ENCODE results near the gene CRMP1.
"Not testable (repeated sequence)": the region's sequence is repeated elsewhere in the genome, so short reads cannot be mapped to it uniquely, and the experiment has no call there.

Gene CRMP1

GRCh38 chr4:5865896-5866599 lies 26.8 kb downstream of the CRMP1 start:
- Mint-ChIP-seq H3K4me3 (no peak overlapping the region), H3K9me3 (ENCODE audit: low read depth) (no peaks in the 10 kb centered on the region), H3K36me3 (no peaks in the 10 kb centered on the region), H3K4me1 (ENCODE audit: low read depth) (peaks cover 15% of the 10 kb centered on the region), H3K27ac (no peak overlapping the region), H3K27me3 (peaks cover 18% of the 10 kb centered on the region)

GRCh38 chr4:5863461-5864113 lies 29.3 kb downstream of the CRMP1 start:
- H3K9me3 Mint-ChIP-seq (ENCODE audit: low read depth), result no peaks in the 10 kb centered on the region
- H3K27me3 Mint-ChIP-seq, result peaks cover 12% of the 10 kb centered on the region
- no peaks in the 10 kb centered on the region for H3K36me3 Mint-ChIP-seq
- H3K4me3 Mint-ChIP-seq, result no peak overlapping the region
- no peak overlapping the region for H3K27ac Mint-ChIP-seq
- H3K4me1 Mint-ChIP-seq (ENCODE audit: low read depth), result peaks cover 15% of the 10 kb centered on the region

DNA sequence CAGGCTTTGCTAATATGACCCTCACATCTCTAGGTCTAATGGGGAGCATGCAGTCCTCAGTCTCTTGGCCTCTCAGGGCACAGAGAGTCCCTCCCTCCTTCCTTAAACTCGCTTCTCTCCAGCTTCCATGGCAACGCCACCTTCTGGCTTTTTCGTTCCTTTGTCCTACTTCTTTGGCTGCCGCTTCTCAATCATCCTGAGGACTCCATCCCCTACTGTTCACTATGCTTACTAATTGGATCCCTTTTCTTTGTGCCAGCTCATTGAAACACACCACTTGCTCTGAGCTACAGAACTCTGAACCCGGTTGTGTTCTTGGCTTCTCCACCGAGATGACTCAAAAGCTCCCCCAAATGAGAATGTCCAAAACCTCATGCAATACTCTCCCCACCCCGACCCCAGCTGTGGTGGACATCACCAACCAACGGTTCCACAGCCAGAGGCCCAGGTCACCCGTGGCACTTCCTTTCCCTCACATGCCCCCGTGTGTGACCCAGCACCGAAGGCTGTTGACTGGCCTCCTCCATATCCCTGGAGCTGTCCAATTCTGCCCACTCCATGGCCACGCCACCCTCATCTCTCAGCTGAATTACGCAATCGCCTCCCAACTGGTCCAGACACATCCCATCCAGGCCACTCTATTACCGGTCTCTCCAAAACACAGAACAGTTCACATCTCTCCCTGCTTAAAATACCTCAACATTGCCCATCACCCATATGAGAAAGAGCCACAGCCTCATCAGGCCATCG lies 34.7 kb downstream of the CRMP1 start:
- no peaks in the 10 kb centered on the region for H3K36me3 Mint-ChIP-seq
- H3K4me1 Mint-ChIP-seq (ENCODE audit: low read depth), result no peaks in the 10 kb centered on the region
- no peak overlapping the region for H3K27ac Mint-ChIP-seq
- H3K27me3 Mint-ChIP-seq, result peaks cover 3% of the 10 kb centered on the region
- H3K4me3 Mint-ChIP-seq, result no peak overlapping the region
- no peaks in the 10 kb centered on the region for H3K9me3 Mint-ChIP-seq (ENCODE audit: low read depth)

DNA sequence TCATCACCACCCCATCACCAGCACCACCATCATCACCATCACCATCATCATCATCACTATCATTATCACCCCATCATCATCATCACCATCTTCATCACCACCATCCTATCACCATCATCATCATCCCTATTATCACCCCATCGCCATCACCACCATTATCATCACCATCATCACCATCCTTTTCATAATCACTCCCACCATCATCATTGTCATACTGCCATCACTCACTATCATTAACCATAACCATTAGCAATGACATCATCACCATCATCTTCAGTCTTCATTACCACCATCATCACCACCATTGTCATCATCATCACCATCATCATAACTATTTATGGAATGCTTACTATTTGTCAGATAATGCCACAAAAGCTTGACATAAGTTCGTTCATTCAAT lies 35.7 kb downstream of the CRMP1 start:
- Mint-ChIP-seq H3K36me3 (no peaks in the 10 kb centered on the region), H3K9me3 (ENCODE audit: low read depth) (no peaks in the 10 kb centered on the region), H3K4me3 (no peak overlapping the region), H3K27ac (no peak overlapping the region), H3K4me1 (ENCODE audit: low read depth) (no peaks in the 10 kb centered on the region), H3K27me3 (peaks cover 1% of the 10 kb centered on the region)

DNA sequence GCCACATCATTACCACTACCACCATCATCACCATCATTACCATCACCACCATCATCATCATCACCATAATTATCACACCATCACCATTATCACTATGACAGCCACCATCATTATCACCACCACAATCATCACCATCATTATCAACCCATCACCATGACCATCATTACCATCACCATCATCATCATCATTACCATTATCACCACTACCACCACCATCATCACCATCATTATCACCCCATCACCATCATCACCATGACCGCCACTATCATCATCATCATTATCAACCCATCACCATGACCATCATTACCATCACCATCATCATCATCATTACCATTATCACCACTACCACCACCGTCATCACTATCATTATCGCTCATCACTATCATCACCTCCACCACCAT lies 36.5 kb downstream of the CRMP1 start:
- not testable (repeated sequence) for H3K9me3 Mint-ChIP-seq (ENCODE audit: low read depth); H3K4me1 Mint-ChIP-seq (ENCODE audit: low read depth); H3K27me3 Mint-ChIP-seq; H3K27ac Mint-ChIP-seq; H3K36me3 Mint-ChIP-seq; H3K4me3 Mint-ChIP-seq

- no peak overlapping the region for H3K27ac Mint-ChIP-seq
- H3K4me1 Mint-ChIP-seq (ENCODE audit: low read depth), result no peaks in the 10 kb centered on the region
- H3K36me3 Mint-ChIP-seq, result no peaks in the 10 kb centered on the region
- H3K9me3 Mint-ChIP-seq (ENCODE audit: low read depth), result no peaks in the 10 kb centered on the region
- H3K27me3 Mint-ChIP-seq, result peaks cover 2% of the 10 kb centered on the region
- H3K4me3 Mint-ChIP-seq, result no peak overlapping the region
Measured at GRCh38 chr4:5854929-5855328, 38.0 kb downstream of the CRMP1 start.

DNA sequence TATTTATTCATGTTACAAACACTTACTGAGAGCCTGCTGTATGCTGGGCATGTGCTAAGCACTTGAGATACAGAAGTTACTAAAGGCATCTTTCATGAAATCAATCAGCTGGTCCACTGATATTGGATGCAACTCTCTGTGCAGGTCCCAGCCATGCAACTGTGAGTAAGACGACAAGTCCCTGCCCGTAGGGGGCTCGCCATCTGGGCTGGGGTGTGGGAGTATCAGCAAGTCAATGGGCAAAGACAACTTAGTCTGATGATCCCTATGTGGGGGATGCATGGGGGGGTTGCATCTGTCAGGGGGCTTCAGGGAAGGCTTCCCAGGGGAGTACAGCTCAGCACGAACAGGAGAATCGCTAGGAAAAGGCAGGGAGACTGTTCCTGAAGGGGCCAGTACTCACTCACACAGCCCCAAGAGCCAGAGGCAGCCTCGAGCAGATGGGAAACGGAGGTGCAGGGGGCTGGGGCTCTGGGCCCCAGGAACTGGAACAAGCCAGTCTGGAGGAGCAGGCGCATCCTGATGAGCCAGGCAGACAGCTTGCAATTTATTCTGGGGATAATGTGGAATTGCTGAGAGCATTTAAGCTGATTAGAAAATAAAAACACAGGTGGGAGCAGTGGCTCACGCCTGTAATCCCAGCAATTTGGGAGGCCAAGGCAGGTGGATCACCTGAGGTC lies 40.2 kb downstream of the CRMP1 start:
- peaks cover 7% of the 10 kb centered on the region for H3K27me3 Mint-ChIP-seq
- no peaks in the 10 kb centered on the region for H3K36me3 Mint-ChIP-seq
- H3K4me3 Mint-ChIP-seq, result no peak overlapping the region
- H3K9me3 Mint-ChIP-seq (ENCODE audit: low read depth), result no peaks in the 10 kb centered on the region
- H3K4me1 Mint-ChIP-seq (ENCODE audit: low read depth), result no peaks in the 10 kb centered on the region
- no peak overlapping the region for H3K27ac Mint-ChIP-seq

- Mint-ChIP-seq H3K27me3 (peaks cover 7% of the 10 kb centered on the region), H3K9me3 (ENCODE audit: low read depth) (no peaks in the 10 kb centered on the region), H3K4me1 (ENCODE audit: low read depth) (no peaks in the 10 kb centered on the region), H3K27ac (no peak overlapping the region), H3K36me3 (no peaks in the 10 kb centered on the region), H3K4me3 (no peak overlapping the region)
Measured at GRCh38 chr4:5851637-5852301, 41.1 kb downstream of the CRMP1 start.

- H3K27me3 Mint-ChIP-seq, result peaks cover 5% of the 10 kb centered on the region
- H3K9me3 Mint-ChIP-seq (ENCODE audit: low read depth), result no peaks in the 10 kb centered on the region
- H3K4me1 Mint-ChIP-seq (ENCODE audit: low read depth), result no peaks in the 10 kb centered on the region
- no peak overlapping the region for H3K27ac Mint-ChIP-seq
- no peak overlapping the region for H3K4me3 Mint-ChIP-seq
- H3K36me3 Mint-ChIP-seq, result no peaks in the 10 kb centered on the region
Measured at GRCh38 chr4:5845035-5845905, 47.6 kb downstream of the CRMP1 start.

- H3K4me3 Mint-ChIP-seq, result no peak overlapping the region
- no peaks in the 10 kb centered on the region for H3K4me1 Mint-ChIP-seq (ENCODE audit: low read depth)
- H3K9me3 Mint-ChIP-seq (ENCODE audit: low read depth), result no peaks in the 10 kb centered on the region
- no peaks in the 10 kb centered on the region for H3K36me3 Mint-ChIP-seq
- no peak overlapping the region for H3K27ac Mint-ChIP-seq
- H3K27me3 Mint-ChIP-seq, result peaks cover 1% of the 10 kb centered on the region
Measured at GRCh38 chr4:5843573-5844530, 49.0 kb downstream of the CRMP1 start.

DNA sequence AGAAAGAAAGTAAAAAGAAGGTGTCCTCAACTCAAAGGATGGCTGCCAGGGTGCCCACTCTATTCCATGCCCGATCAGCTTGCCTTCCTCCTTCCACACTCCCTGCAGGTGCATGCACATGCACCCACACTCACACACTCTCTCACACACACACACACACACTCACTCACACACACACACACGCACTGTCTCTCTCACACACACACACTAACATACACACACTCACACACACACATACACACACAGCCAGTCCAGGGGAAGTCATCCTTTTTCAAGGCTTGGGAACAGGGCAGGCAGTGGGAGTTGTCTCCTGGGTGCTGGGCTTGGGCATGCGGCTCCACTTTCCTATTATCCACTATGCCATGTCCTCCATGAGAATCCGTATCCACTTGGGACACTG lies 50.4 kb downstream of the CRMP1 start:
- no peaks in the 10 kb centered on the region for H3K4me1 Mint-ChIP-seq (ENCODE audit: low read depth)
- H3K36me3 Mint-ChIP-seq, result no peaks in the 10 kb centered on the region
- H3K27ac Mint-ChIP-seq, result no peak overlapping the region
- no peaks in the 10 kb centered on the region for H3K9me3 Mint-ChIP-seq (ENCODE audit: low read depth)
- H3K27me3 Mint-ChIP-seq, result no peaks in the 10 kb centered on the region
- H3K4me3 Mint-ChIP-seq, result no peak overlapping the region

DNA sequence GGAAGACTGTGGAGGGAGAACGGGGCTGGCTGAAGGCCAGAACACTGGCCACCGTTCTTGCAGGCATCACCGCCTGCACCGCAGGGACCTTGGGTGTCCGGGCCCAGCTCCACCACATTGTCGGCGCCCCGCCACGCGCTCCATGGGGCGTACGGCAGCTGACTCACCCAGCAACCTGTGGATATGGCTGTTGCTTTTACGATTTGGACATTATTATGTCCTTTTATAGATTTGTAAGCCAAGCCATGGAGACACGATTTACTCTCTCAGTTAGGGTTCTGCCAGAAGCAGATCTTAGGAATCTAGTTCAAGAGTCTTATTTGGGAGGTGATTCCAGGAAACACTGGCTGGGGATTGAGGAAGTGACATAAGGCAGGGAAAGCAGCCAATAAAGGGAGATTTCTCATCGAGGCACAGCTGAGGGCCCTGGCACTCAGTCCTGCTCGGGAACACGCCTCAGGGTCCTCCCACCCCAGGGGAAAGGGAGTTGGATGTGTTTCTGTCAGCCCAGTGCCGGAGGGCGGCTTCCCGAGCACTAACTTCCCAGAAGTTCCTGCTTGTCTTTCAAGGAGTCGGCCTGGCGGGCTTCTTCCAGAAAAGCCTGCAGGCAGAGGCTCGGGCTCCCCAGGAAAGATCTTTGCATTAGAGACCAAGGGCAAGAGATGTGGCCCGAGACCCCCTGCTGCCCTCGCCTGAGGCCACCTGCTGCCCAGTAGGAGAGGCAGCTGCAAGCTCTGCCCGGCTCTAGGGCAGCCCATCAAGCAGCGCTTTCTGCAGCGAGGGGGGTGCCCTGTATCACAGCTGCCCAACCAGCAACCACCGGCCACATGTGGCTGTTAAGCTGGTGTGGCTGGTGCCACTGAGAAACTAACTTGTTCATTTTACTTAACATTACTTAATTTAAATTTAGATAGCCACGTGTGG lies 52.9 kb downstream of the CRMP1 start:
- no peaks in the 10 kb centered on the region for H3K27me3 Mint-ChIP-seq
- no peaks in the 10 kb centered on the region for H3K9me3 Mint-ChIP-seq (ENCODE audit: low read depth)
- H3K27ac Mint-ChIP-seq, result no peak overlapping the region
- no peaks in the 10 kb centered on the region for H3K36me3 Mint-ChIP-seq
- H3K4me3 Mint-ChIP-seq, result no peak overlapping the region
- no peaks in the 10 kb centered on the region for H3K4me1 Mint-ChIP-seq (ENCODE audit: low read depth)

Data from activated naive CD8-positive, alpha-beta T cell (primary cell).